Activated T-helper 2 cell treated with anti-CD3 and anti-CD28 coated beads, Interferon-gamma antibody, Interleukin-2, Interleukin-4, amounts not matched to agents 10 μg/mL and 5 μg/mL and 100 μg/mL, durations not matched to agents 14 hours and 24 hours and 36 hours (primary cell): ENCODE data around the gene FYB1. TPM values are rescaled to one million over a fixed set of nuclear protein-coding genes. Genes with fewer than 3 reads are reported as not detected.
A peak's percentile ranks its signal among the peaks of the same experiment; 100 is the strongest.
"Not testable (repeated sequence)": the region's sequence is repeated elsewhere in the genome, so short reads cannot be mapped to it uniquely, and the experiment has no call there.

Source experiments
- DNase-seq: peaks from one replicate; pipeline ENCODE4 v3.0.0; 2021; ENCODE audit warnings: low spot score
- H3K27ac Mint-ChIP-seq: one replicate; pipeline ENCODE4 v1.8.0; 2021; ENCODE audit warnings: mixed read lengths
- H3K27me3 Mint-ChIP-seq: one replicate; pipeline ENCODE4 v1.8.0; 2021; ENCODE audit warnings: low read depth, mixed read lengths
- H3K36me3 Mint-ChIP-seq: one replicate; pipeline ENCODE4 v1.8.0; 2021; ENCODE audit warnings: low read depth, mixed read lengths
- H3K4me1 Mint-ChIP-seq: one replicate; pipeline ENCODE4 v1.8.0; 2021; ENCODE audit warnings: low read depth, mixed read lengths
- H3K4me3 Mint-ChIP-seq: one replicate; pipeline ENCODE4 v1.8.0; 2021; ENCODE audit warnings: low read depth, mild to moderate bottlenecking, moderate library complexity, mixed read lengths
- H3K9me3 Mint-ChIP-seq: one replicate; pipeline ENCODE4 v1.8.0; 2021; ENCODE audit warnings: mixed read lengths
- intact Hi-C: fragments of 100-400 bp; cut with micrococcal nuclease; formaldehyde crosslinking; loops from one replicate; pipeline ENCODE4 v1.15.1; 2023
- total RNA-seq: library from RNA; stranded (reverse); gene quantifications from 2 replicates; pipeline ENCODE4 v1.2.3, GENCODE V29; 2022

FYB1 gene
- total RNA-seq, 1 donor from 2014 or later, result 70.7 TPM

DNA sequence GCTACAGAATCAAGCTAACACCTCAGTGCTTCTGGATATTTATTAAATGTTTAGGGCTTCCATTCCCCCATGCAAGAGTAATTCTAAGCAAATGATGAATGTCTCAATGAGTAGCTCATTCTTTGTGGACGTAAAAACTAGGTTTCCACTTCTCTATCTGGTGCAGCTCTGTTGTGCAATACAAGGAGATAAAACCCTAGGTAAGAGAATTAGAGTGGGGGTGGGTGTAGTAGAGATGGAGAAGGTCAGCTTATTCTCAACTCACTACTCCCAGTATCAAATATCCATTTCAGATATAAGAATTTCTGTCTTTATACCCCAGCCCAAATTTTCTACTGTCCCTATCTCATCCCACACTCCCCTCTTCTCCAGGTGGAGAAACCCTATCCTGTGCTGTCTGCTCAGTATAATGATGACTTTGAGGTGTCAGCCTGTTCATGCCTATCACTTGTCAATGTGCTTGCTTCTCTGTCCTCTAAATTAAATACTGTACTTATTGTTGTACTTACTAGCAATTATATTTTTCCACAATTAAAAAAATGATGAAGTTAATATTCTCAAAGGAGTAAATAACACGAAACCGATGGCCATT lies 4.3 kb upstream of the FYB1 start:
- no peak overlapping the region for H3K27ac Mint-ChIP-seq
- intact Hi-C loops, result no loop called here
- DNase-seq, result no peak
- H3K27me3 Mint-ChIP-seq, result no peaks in the 10 kb centered on the region
- no peaks in the 10 kb centered on the region for H3K9me3 Mint-ChIP-seq
- peaks cover 9% of the 10 kb centered on the region for H3K4me1 Mint-ChIP-seq
- no peak overlapping the region for H3K4me3 Mint-ChIP-seq
- no peaks in the 10 kb centered on the region for H3K36me3 Mint-ChIP-seq

DNA sequence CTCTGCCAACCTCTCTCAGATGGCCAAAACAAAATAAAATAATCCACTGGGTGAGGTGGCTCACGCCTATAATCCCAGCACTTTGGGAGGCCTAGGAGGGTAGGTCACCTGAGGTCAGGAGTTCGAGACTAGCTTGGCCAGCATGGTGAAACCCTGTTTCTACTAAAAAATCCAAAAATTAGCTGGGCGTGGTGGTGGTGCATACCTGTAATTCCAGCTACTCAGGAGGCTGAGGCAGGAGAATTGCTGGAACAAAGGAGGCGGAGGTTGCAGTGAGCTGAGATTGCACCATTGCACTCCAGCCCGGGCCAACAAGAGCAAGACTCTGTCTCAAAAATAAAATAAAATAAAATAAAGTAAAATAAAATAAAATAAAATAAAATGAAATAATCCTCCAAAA lies 2.3 kb upstream of the FYB1 start:
- H3K9me3 Mint-ChIP-seq, H3K27ac Mint-ChIP-seq, H3K27me3 Mint-ChIP-seq, intact Hi-C loops, DNase-seq, H3K36me3 Mint-ChIP-seq, H3K4me3 Mint-ChIP-seq: not testable (repeated sequence)
- peaks cover 24% of the 10 kb centered on the region for H3K4me1 Mint-ChIP-seq

DNA sequence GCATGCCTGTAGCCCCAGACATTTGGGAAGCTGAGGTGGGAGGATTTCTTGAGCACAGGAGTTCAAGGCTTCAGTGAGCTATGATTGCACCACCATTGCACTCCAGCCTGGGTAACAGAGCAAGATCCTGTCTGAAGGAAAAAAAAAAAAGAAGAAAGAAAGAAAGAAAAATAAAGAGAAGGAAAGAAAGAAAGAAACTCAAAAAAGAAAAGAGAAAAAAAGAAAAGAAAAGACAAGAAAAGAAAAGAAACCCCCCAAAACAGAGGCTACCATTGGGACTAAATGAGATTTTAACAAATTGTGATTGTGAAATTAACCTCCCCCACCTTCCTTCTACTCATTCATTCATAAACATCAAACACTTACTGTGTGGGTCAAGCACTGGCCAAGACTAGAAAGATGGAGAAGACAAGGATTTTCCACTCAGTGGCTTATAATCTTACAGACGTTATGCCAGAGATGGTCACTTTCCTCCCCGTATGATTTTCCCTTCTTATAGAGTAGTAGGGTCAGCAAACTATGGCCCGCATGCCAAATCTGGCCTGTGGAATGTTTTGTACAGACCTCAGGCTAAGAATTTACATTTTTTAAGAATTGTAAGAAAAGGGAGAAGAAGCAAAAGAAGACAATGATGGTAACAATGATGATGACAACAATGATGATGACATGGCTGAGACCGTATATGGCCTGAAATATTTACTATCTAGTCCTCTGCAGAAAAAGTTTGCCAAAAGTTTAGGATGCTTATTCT lies 1.1 kb upstream of the FYB1 start:
- no peaks in the 10 kb centered on the region for H3K9me3 Mint-ChIP-seq
- H3K4me3 Mint-ChIP-seq, result no peak overlapping the region
- intact Hi-C loops, result no loop called here
- no peaks in the 10 kb centered on the region for H3K27me3 Mint-ChIP-seq
- no peak for DNase-seq
- no peak overlapping the region for H3K27ac Mint-ChIP-seq
- H3K4me1 Mint-ChIP-seq, result peaks cover 27% of the 10 kb centered on the region
- no peaks in the 10 kb centered on the region for H3K36me3 Mint-ChIP-seq

GRCh38 chr5:39218482-39219402 lies 621 bp downstream of the FYB1 start:
- no peak overlapping the region for H3K4me3 Mint-ChIP-seq
- no peak overlapping the region for H3K27ac Mint-ChIP-seq
- no peaks in the 10 kb centered on the region for H3K27me3 Mint-ChIP-seq
- no peaks in the 10 kb centered on the region for H3K9me3 Mint-ChIP-seq
- no peak for DNase-seq
- no peaks in the 10 kb centered on the region for H3K36me3 Mint-ChIP-seq
- H3K4me1 Mint-ChIP-seq, result peaks cover 40% of the 10 kb centered on the region
- intact Hi-C loops, result loop anchor here (5.0 to 10.0 kb wide), 2 partner anchors 329 to 1186 kb away; no protein-coding TSS in a partner anchor

DNA sequence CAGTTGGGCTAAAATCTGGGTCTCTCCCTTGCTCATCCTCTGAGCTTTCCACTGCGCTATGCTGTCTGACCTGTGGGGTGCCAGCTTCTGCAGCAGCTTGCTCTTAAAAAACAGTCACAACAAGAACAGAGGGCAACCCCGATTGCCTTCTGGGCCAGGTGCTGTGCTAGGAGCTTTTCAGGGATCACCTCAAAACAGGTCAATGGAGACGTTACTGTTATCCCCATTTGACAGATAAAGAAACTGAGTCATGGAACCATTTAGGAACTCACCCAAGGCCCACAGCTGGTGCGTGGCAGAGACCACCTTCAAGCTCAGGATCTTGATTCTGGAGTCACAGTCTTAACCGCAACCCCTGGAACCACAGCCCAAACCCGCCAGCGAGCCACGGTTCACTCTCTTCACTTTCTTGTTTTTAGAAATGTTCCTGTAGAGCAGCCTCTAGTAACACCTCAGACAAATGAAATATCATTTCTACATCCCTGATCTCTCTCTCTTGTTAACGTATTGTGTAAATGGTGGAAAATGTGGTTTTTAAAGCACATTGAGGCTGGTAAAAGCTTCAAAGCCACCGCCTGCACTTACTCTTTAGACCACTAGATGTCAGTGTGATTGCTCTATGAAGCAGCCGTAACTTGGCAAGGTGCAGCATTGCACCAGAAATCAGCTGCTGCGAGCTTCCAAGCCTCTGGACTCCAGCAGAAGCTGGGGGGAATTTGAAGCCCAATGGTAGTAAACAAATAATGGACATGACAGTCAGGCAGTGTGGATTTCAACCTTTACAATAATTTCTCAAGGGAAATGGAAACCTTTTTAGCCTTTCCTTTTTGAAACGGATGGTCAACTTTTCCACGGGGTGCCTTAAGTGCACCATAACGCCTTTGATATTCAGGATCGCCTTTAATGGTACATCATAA lies 1.7 kb downstream of the FYB1 start:
- peak overlapping the region; percentile 72 for H3K4me3 Mint-ChIP-seq
- peak overlapping the region; percentile 78 for H3K27ac Mint-ChIP-seq
- H3K27me3 Mint-ChIP-seq, result no peaks in the 10 kb centered on the region
- H3K36me3 Mint-ChIP-seq, result no peaks in the 10 kb centered on the region
- intact Hi-C loops, result loop anchor here (1.0 to 10.0 kb wide), 6 partner anchors 15 to 1187 kb away; no protein-coding TSS in a partner anchor
- peaks cover 51% of the 10 kb centered on the region for H3K4me1 Mint-ChIP-seq
- peak; percentile 66 for DNase-seq
- H3K9me3 Mint-ChIP-seq, result no peaks in the 10 kb centered on the region

DNA sequence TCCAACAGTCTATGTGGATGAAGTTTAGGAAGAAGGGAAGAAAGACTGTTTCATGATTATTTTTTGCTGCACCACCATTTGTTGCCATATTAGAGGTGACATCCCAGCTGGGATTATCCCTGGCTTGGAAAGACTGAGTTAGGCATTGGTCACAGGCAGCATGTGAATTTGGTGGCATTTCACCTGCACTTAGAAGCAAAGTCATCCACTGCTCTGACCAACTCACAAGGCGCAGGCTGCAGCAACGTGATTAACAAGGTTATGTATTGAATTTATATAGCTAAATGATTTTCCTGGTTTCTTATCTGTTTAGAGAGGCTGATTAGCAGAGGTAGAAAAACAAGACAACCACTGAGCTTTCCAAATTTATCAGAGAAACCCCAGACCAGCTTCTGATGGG lies 2.7 kb downstream of the FYB1 start:
- H3K9me3 Mint-ChIP-seq, result no peaks in the 10 kb centered on the region
- peak overlapping the region; percentile 78 for H3K27ac Mint-ChIP-seq
- H3K36me3 Mint-ChIP-seq, result no peaks in the 10 kb centered on the region
- peak overlapping the region; percentile 72 for H3K4me3 Mint-ChIP-seq
- H3K27me3 Mint-ChIP-seq, result no peaks in the 10 kb centered on the region
- intact Hi-C loops, result loop anchor here (1.0 to 10.0 kb wide), 6 partner anchors 16 to 1188 kb away; no protein-coding TSS in a partner anchor
- DNase-seq, result no peak
- H3K4me1 Mint-ChIP-seq, result peaks cover 58% of the 10 kb centered on the region

- no peak for DNase-seq
- Mint-ChIP-seq H3K9me3 (no peaks in the 10 kb centered on the region), H3K36me3 (no peaks in the 10 kb centered on the region), H3K4me3 (peak overlapping the region; percentile 18), H3K4me1 (peaks cover 65% of the 10 kb centered on the region), H3K27ac (peak overlapping the region; percentile 61), H3K27me3 (no peaks in the 10 kb centered on the region)
- intact Hi-C loops, result loop anchor here (2.0 to 10.0 kb wide), 3 partner anchors 59 to 1189 kb away; no protein-coding TSS in a partner anchor
These were observed 3.5 kb downstream of the FYB1 start for GRCh38 chr5:39215857-39216256.

GRCh38 chr5:39214912-39215709 lies 4.3 kb downstream of the FYB1 start:
- peak overlapping the region; percentile 9 for H3K4me3 Mint-ChIP-seq
- peaks cover 72% of the 10 kb centered on the region for H3K4me1 Mint-ChIP-seq
- no peaks in the 10 kb centered on the region for H3K9me3 Mint-ChIP-seq
- peak overlapping the region; percentile 94 for H3K27ac Mint-ChIP-seq
- intact Hi-C loops, result loop anchor here (5.0 to 10.0 kb wide), 3 partner anchors 332 to 1542 kb away; partner anchors contain the start of gene TTC33
- no peaks in the 10 kb centered on the region for H3K36me3 Mint-ChIP-seq
- no peak for DNase-seq
- no peaks in the 10 kb centered on the region for H3K27me3 Mint-ChIP-seq

DNA sequence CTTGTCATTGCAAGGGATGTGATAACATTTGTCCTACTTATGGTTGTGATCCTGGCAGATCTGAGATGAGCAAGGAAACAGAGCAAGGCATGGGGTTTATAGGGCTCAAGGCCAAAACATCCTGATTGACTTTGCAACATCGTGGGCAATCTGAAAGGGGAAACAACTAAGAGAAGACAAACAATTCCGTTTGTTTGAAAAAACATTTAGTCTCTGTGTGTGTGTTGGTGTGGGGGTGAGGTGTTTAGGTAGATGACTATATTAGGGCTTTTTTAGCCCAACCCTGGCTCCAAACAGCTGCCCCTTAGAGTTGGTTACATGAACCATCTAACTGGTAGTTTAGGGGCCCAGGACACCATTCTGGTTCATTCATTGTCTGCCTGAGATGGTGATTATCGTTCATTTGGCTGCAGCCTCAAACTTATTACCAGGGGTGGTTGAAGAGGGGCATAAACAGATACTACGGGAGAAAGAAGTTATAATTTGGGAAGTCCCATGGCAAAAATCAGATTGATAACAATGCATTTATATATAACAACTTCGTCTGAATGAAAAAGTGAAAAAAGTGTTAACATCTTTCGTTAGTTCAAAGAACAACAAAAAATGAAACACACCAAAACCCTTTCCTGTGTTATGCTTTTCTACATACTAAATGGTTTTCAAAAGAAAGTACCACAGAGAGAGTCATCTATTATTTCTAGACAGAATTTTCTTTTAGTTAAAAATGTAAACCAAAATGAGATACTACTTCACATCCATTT lies 5.7 kb downstream of the FYB1 start:
- no peaks in the 10 kb centered on the region for H3K27me3 Mint-ChIP-seq
- no peaks in the 10 kb centered on the region for H3K9me3 Mint-ChIP-seq
- intact Hi-C loops, result loop anchor here (1.0 to 10.0 kb wide), 3 partner anchors 12 to 1544 kb away; partner anchors contain the start of gene TTC33
- peak overlapping the region; percentile 94 for H3K27ac Mint-ChIP-seq
- no peaks in the 10 kb centered on the region for H3K36me3 Mint-ChIP-seq
- no peak for DNase-seq
- peaks cover 81% of the 10 kb centered on the region for H3K4me1 Mint-ChIP-seq
- H3K4me3 Mint-ChIP-seq, result peak overlapping the region; percentile 71

GRCh38 chr5:39211773-39212172 lies 7.6 kb downstream of the FYB1 start:
- no peaks in the 10 kb centered on the region for H3K36me3 Mint-ChIP-seq
- peak overlapping the region; percentile 96 for H3K27ac Mint-ChIP-seq
- H3K27me3 Mint-ChIP-seq, result no peaks in the 10 kb centered on the region
- intact Hi-C loops, result loop anchor here (2.0 to 10.0 kb wide), 3 partner anchors 47 to 1546 kb away; partner anchors contain the start of gene TTC33
- no peaks in the 10 kb centered on the region for H3K9me3 Mint-ChIP-seq
- H3K4me1 Mint-ChIP-seq, result peaks cover 85% of the 10 kb centered on the region
- DNase-seq, result no peak
- peak overlapping the region; percentile 67 for H3K4me3 Mint-ChIP-seq
